Stimulated activated CD8-positive, alpha-beta memory T cell treated with anti-CD3 and anti-CD28 coated beads, Interleukin-12 subunit alpha, Interleukin-12 subunit beta, amount 100 ng/mL, for 1 hour (primary cell): ENCODE data around the gene RAPGEF4.

ENCODE experiments used
- DNase-seq: peaks from one replicate; pipeline ENCODE4 v3.0.0-alpha.2; 2020; ENCODE audit warnings: low read depth

Gene RAPGEF4

DNA sequence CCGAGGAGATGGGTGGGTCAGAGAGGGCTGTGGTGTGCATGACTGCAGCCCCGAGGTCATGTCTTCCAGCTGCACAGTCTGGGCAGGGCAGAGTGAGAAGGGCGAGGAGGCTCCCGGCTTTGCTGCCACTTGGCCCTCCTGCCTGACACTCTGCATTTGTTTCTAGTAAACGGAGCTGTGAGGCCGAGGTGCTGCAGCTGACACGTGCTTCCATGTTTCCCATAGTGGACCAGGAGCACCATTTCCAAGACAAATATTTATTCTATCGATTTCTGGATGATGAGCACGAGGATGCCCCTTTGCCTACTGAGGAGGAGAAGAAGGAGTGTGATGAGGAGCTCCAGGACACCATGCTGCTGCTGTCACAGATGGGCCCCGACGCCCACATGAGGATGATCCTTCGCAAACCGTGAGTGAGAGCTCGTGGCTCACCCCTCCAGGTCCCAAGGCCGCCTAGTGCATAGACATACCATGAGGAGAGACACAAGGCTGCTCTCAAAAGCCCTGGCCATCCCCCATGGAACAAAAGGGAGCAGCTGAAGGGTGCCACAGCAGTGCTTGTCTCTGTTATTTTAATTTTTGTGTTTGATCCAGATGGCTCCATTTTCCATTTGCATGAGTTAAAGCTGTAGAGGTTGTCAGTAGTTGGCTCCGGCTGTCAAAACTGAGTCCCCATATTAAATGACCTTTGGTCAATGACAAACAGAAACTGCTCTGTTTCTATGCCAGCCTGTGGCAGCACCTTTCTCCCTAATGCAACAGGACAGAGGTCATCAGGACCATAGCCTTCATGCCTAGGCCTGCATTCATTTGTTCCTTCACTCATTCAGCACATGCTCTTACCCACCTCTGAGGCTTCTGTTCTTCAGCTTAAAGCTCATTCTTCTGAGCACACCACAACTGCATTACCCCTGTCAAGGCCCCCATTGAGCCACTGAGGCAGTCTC, 231.7 kb downstream of the RAPGEF4 start:
- no peak for DNase-seq

DNA sequence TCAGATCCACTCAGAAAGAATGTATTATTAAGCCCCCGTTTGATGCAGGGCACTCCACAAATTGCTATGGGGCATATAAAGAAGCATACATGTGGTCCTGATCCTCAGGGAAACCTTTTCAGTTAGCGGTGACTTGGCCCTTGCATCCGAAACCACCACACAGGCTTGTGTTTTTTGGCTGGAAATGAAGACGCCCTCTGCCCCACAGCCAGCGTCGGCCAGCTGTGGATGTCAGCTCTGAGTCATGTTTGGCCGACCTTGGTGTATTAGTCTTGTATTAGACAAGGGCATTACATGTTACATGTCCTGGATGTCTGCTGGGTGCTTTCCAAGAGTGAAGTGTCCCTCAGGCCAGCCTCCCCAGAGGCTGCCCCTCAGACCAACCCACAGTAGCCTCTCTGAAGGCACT, 232.4 kb downstream of the RAPGEF4 start:
- no peak for DNase-seq

DNA sequence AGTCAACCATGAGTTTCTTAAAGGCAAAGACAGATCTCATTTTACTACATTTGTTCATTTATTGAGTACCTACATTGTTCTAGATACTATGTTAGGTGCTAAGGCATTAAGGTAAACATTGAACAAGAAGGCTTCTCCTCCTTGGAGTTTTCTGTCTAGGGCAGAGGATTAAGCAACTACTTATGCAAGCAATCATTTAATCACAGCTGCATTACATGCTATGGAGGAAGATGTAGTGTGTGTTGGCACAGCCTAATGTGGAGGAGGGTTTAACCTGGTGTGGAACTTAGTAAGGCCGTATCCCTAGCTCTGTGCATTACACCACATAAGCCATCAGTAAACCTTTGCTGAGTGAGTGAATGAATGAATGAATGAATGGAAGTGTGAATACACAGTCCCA, 233.5 kb downstream of the RAPGEF4 start:
- DNase-seq, result no peak

DNA sequence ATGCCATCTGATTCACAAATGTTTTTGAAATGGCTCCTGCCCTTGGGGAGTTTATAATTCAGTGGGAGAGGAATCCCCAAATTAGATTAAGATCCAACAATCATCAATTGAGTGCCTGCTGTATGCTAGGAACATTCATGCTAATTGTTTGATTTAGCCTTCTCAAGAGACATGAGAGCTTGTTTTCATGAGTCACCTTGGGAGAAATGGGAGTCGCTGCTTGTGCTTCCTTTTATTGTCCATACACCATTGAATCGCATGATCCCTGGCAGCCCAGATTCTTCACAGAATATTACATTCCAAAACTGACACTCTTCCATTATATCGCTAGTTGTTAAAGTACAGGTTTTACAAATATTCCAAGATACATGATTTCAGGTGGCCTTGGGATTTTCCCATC, 234.0 kb downstream of the RAPGEF4 start:
- no peak for DNase-seq

DNA sequence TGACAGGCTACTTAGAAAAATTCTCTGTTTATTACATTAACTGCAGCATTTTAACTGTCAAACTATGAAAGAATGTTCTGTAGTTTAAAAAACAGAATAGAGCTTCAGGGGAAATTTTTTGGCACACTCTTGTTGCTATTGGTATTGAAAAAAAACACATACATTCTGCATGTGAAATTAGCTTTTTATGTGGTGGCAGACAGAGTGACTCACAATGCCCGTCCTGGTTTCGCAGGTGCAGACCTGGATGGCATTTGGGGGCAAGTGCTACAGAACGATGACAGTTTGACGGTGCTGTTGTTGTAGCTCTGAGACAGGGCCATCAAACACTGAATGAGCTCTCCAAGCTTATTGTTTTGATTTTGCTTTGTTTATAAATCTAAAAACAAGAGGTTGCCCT, 235.0 kb downstream of the RAPGEF4 start:
- DNase-seq, result peak; percentile 14

GRCh38 chr2:172972005-172972619, 236.5 kb downstream of the RAPGEF4 start:
- DNase-seq, result no peak

DNA sequence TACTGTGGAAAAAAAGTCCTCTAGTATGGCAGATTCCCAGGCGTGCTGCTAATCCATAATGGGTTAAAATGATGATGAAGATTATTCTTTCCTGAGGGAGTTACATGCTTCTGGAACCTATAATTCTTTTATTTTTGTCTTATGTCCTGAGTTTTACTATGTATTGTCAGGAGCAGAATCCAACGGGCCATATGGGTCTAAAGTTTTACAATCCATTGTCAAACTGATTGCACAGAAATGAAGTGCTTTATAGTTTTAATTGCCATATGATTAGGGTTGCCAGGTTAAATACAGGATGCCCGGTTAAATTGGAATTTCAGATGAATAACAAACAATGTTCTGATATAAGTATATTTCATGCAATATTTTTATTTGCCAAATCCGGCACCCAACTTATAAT, 239.1 kb downstream of the RAPGEF4 start:
- no peak for DNase-seq

- no peak for DNase-seq
These were observed 240.5 kb downstream of the RAPGEF4 start for GRCh38 chr2:172976116-172976515.

DNA sequence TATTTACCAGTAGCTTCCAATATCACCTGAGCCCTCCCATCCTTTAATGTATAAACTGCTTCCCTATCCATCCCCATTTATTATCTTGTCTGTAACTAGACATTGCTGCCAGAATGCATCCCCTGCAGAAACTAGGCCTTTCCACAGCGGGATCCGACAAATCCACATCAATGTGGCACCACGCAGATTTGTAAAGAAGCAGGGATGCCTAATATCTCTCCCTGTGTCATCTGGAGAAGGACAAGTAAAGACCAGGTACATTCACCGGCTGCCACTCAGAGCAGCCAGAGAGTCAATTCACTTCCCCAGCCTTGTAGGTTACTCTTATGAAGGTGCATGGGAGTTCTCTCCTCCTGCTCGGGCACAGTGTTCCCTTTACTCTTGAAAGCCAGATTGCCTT, 241.2 kb downstream of the RAPGEF4 start:
- no peak for DNase-seq

- DNase-seq, result no peak
These were observed 241.8 kb downstream of the RAPGEF4 start for GRCh38 chr2:172977270-172978062.

GRCh38 chr2:172978063-172978383, 242.4 kb downstream of the RAPGEF4 start:
- no peak for DNase-seq

GRCh38 chr2:172985139-172985892, 249.7 kb downstream of the RAPGEF4 start:
- no peak for DNase-seq

- DNase-seq, result no peak
These were observed 250.4 kb downstream of the RAPGEF4 start for GRCh38 chr2:172986040-172986439.

- no peak for DNase-seq
These were observed 253.1 kb downstream of the RAPGEF4 start for GRCh38 chr2:172988728-172989127.

DNA sequence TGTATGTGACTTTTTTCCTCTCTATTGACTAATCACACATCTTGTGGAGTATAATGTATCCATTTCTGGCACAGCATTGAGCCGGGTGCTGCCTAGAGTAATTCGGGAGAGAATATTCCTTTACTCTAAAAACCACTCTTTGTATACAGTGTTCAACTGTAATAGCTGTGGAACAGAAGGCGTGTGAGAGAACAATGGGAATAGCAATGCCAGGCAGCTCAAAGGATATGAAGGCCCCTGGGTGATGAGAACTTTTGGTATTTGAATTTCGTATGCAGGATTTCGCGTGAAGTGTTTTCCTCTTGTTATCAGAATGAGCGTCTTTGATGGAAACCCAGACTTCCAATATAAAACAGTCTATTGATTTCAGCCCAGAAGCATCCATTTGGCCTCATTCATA, 255.4 kb downstream of the RAPGEF4 start:
- DNase-seq, result no peak

DNA sequence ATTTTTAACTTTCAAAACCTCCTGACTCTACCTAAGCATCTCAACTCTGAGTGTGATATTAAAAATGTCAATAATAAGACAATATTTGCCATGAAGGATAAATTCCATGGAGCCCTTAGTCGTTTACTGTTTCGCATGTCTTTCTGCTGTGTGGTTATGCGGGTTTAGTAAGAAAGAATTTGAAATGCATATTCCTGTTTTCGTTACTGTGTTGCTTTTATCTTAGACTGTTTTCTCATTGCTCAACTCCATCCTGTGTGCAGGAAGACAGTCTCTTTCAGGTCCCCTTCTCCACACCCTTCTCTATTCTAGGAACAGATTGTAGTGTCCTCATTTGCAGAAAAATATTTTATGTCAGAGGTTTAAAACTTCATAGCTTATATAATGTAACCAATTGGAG, 257.5 kb downstream of the RAPGEF4 start:
- DNase-seq, result no peak

DNA sequence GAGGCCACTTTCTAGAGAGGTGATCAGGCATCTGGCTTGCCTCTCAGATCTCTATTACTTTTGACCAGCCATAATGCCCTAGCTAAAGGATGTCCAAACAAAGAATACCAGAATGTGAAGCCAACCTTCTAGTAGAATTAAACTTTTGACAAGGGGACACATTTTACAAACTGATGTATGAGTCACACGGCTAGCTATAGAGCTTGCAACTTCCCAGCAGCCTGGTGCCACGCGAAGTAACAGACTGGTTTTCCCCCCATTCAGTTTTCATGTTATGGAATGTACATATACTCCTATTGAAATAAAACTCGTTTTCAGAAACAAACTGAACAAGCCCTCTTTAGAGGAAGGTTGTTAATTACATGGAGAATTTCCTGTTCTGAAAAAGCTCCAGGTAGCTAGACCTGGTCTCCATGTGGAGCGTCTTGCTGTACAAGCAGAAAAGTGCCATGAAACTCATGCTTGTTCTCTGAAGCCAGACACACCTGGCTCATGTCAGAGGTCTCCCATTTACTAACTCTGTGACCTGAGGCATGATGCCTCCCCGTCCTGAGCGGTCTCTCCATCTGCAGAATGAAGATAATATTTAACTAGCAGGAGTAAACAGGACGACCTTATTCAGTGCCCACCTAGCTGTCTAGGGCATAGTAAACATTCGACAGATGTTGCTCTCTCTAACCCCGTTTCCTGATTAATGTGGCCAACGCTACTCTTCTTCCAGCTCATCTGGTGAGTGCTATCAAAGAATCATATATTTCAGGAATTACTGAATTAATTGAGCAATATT, 258.5 kb downstream of the RAPGEF4 start:
- no peak for DNase-seq

GRCh38 chr2:172994864-172995263, 259.2 kb downstream of the RAPGEF4 start:
- DNase-seq, result no peak

- DNase-seq, result no peak
These were observed 259.9 kb downstream of the RAPGEF4 start for GRCh38 chr2:172995323-172996244.

DNA sequence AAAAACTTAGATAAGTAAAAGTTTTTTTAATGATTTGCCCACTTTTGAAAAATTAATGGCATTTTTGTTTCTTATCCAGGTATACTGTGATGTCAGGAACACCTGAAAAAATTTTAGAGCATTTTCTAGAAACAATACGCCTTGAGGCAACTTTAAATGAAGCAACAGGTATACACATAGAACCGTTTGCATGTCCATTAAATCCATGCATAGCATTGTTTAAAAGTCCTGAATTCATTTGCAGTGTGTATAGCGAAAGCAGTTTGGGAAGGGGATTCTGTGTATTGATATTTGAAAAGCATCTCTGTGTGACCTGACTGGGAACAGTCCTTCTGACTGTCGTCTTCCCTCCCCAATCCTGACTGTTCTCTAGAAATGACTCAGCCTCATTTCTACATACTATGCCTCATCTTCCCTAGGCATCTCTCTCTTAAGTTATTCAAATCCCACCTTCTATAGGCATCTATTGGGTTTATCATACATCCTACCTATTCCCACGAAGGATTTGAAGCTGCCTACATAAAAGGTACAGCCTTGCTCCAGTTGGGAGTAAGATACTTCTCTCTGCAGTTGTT, 260.8 kb downstream of the RAPGEF4 start:
- DNase-seq, result no peak
